AG04450 (cell line): ENCODE results near the gene CFAP54. TPM values are rescaled to one million over a fixed set of nuclear protein-coding genes. Genes with fewer than 3 reads are reported as not detected.

Experiments
- CTCF ChIA-PET: fragments of 300-600, 350-600 bp; formaldehyde crosslinking; extraction: SDS; loops from one replicate; lab custom pipeline; 2022; ENCODE audit warnings: antibody characterized with exemption, inconsistent platforms; lab: Charles Lee
- POLR2A ChIA-PET: fragments of 350-600 bp; formaldehyde crosslinking; extraction: SDS; loops from one replicate; lab custom pipeline; 2021; ENCODE audit warnings: antibody characterized with exemption, inconsistent platforms; lab: Yijun Ruan, JAX
- DNase-seq: peaks from one replicate; pipeline ENCODE4 v3.0.0-alpha.2; 2011; ENCODE audit warnings: low read depth, low spot score
- H3K27ac ChIP-seq: one replicate; pipeline ENCODE4 v1.5.1; 2012; ENCODE audit warnings: low read depth, low read length, control low read depth
- H3K27me3 ChIP-seq: one replicate; pipeline ENCODE4 v1.6.0; 2012; ENCODE audit warnings: low read length; ENCODE audit not compliant: control insufficient read depth, insufficient read depth
- H3K4me3 ChIP-seq: 2 replicates; pipeline ENCODE4 v1.5.1; 2011; ENCODE audit warnings: mild to moderate bottlenecking, low read depth, low read length, control low read depth
- H3K9me3 ChIP-seq: 2 replicates; pipeline ENCODE4 v1.5.1; 2012; ENCODE audit warnings: low read length; ENCODE audit not compliant: control insufficient read depth, insufficient read depth
- polyA plus RNA-seq: library from polyadenylated mRNA; depleted of rRNA; stranded (reverse); fragments of >200 nt; gene quantifications from 2 replicates; pipeline ENCODE4 v1.2.3, GENCODE V29; 2011
- TF ChIP-seq, protein P1 (sequence below): IDR thresholded peaks from 2 replicates; pipeline ENCODE4 v1.5.1; 2011; ENCODE audit warnings: low read depth, low read length, control low read depth, inconsistent platforms

Gene CFAP54
- polyA plus RNA-seq, 1 experiment: 0.82 TPM

DNA sequence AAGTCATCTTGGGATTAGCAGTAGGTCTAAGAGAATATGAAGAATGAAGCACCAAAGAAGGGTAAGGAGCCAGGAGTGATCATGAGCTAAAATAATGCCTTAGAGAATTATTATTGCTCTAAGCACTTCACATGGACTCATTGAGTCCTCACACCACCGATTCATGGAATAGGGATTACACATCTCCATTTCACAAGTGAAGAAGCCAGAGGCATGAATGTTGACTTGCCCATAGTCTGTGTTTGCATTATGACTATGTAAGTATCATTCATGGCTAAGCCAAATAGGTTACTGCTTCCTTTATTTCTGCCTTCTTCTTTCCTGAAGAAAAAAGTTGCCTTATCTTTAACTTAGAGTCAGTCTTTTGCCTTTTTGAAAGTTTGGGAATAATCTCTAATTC is 318.4 kb downstream of the CFAP54 start:
- ChIA-PET CTCF (no interaction called here), POLR2A (no interaction called here)
- Histone ChIP-seq H3K27ac (no peak overlapping the region), H3K9me3 (no peaks in the 10 kb centered on the region), H3K4me3 (no peak overlapping the region), H3K27me3 (no peaks in the 10 kb centered on the region)
- no peak for DNase-seq
- TF ChIP-seq, protein P1, sequence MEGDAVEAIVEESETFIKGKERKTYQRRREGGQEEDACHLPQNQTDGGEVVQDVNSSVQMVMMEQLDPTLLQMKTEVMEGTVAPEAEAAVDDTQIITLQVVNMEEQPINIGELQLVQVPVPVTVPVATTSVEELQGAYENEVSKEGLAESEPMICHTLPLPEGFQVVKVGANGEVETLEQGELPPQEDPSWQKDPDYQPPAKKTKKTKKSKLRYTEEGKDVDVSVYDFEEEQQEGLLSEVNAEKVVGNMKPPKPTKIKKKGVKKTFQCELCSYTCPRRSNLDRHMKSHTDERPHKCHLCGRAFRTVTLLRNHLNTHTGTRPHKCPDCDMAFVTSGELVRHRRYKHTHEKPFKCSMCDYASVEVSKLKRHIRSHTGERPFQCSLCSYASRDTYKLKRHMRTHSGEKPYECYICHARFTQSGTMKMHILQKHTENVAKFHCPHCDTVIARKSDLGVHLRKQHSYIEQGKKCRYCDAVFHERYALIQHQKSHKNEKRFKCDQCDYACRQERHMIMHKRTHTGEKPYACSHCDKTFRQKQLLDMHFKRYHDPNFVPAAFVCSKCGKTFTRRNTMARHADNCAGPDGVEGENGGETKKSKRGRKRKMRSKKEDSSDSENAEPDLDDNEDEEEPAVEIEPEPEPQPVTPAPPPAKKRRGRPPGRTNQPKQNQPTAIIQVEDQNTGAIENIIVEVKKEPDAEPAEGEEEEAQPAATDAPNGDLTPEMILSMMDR: no peak

DNA sequence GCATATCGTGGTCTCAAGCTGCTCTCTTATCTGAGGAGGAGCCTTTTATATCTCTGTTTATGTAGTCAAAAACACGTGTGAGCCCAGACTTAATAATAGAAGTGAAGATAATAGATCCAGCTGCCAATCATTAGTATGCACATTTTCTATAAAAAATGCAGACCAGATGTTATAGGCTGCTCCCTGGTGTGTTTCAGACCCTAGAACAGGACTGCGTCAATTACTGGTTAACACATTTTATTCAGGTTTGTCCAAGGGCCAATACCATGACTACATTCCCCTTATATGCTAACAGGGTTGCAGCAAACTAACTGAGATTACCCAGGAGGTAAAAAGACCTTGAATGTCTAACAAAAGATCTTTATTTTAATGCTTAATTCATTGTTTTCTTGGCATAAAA is 319.2 kb downstream of the CFAP54 start:
- DNase-seq: no peak
- H3K27me3 ChIP-seq: no peaks in the 10 kb centered on the region
- no peak overlapping the region for H3K27ac ChIP-seq
- no peaks in the 10 kb centered on the region for H3K9me3 ChIP-seq
- TF ChIP-seq, protein P1: no peak
- CTCF ChIA-PET: no interaction called here
- POLR2A ChIA-PET: no interaction called here
- H3K4me3 ChIP-seq: no peak overlapping the region

DNA sequence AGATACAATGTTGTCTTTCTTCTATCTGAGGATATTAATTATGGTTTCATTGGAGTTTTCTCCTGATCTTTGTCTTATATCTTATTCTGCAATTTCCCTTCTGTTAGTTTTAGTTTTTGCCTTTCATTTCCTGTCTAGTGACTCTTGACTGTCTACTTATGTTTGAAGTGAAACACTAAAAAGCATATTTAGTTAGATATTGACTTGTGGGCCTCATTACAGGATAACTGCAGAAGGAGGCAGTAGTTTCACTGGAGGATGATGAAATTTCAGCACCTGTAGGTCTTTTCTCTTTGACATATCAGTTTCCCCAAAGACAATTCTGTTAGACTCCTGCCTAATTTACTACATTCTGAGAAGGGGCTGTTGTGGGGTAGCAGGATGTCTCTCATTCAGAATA is 320.1 kb downstream of the CFAP54 start:
- TF ChIP-seq, protein P1: no peak
- Histone ChIP-seq H3K4me3 (no peak overlapping the region), H3K9me3 (no peaks in the 10 kb centered on the region), H3K27me3 (no peaks in the 10 kb centered on the region), H3K27ac (no peak overlapping the region)
- DNase-seq: no peak
- ChIA-PET CTCF (no interaction called here), POLR2A (no interaction called here)

DNA sequence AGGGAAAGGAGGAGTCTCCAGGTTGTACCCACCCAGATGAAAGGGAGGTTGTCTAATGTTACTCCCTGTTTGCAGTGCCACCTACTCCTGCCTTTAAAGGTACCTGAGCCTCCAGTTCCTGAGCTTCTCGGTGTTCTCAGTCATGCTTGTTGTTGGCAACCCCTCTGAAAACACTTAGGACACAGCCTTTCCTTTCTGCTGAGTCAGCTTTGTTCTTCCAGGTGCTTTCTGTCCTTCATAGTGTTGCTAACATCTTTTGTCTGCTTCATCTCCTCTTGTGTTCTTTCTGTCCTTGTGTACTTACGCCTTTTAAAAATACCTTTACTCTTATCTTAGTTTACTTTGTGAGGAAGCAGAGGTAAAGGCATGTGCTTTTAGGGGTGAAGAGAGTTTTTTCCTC is 320.7 kb downstream of the CFAP54 start:
- ChIA-PET POLR2A (no interaction called here), CTCF (no interaction called here)
- DNase-seq: no peak
- Histone ChIP-seq H3K9me3 (no peaks in the 10 kb centered on the region), H3K4me3 (no peak overlapping the region), H3K27me3 (no peaks in the 10 kb centered on the region), H3K27ac (no peak overlapping the region)
- TF ChIP-seq, protein P1: no peak

DNA sequence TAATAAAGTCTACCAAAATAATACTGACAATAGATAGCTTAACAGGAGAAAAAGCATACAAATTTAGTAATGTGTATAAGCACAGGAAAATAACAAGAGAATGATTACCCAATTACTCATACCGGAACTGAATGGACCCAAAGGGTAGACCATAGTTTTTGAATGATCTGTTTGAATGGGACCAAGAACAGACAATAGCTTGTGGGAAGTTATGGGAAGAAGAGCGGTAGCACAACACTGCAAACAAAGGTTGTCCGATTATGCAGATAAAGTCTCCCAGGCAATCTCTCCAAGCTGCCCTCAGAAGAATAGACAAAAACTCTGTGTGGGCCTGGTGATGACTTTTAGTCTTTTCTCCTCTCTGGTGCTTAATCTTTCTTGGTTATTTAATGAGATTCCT is 321.1 kb downstream of the CFAP54 start:
- Histone ChIP-seq H3K27me3 (no peaks in the 10 kb centered on the region), H3K4me3 (no peak overlapping the region), H3K9me3 (no peaks in the 10 kb centered on the region), H3K27ac (no peak overlapping the region)
- ChIA-PET POLR2A (no interaction called here), CTCF (no interaction called here)
- no peak for DNase-seq
- TF ChIP-seq, protein P1: no peak
